Lung (tissue), 16 donors: ENCODE results near the gene DIP2C. TPM values are rescaled to one million over a fixed set of nuclear protein-coding genes. Genes with fewer than 3 reads are reported as not detected.

ENCODE experiments used
- ATAC-seq: fragments of 200-7000 bp; cut with Tn5 transposase; one replicate; pipeline ENCODE4 v1.9.1; 2020; ENCODE audit warnings: moderate number of reproducible peaks; ENCODE audit not compliant: insufficient read depth, low FRiP score
- DNase-seq, 3 donors: peaks; one replicate each; pipeline ENCODE4 v3.0.0-alpha.2; 2013 to 2017
- H3K27ac ChIP-seq, 2 donors: one replicate each; pipeline ENCODE4 v1.5.1; 2013; ENCODE audit warnings: mild to moderate bottlenecking in 2 of 2, moderate library complexity in 2 of 2, control low read depth in 1 of 2, inconsistent platforms in 1 of 2, low read depth in 1 of 2, low read length in 1 of 2
- H3K27me3 ChIP-seq, 3 donors: one replicate each; pipeline ENCODE4 v1.5.1; 2013; ENCODE audit warnings: low read length in 2 of 3; ENCODE audit not compliant: control insufficient read depth in 3 of 3, insufficient read depth in 3 of 3
- H3K36me3 ChIP-seq, 4 donors: one replicate each; pipeline ENCODE4 v1.5.1; 2013; ENCODE audit warnings: low read length in 4 of 4, mild to moderate bottlenecking in 1 of 4, moderate library complexity in 1 of 4; ENCODE audit not compliant: control insufficient read depth in 4 of 4, insufficient read depth in 4 of 4
- H3K4me1 ChIP-seq, 5 donors: one replicate each; pipeline ENCODE4 v1.5.1; 2013; ENCODE audit warnings: low read length in 5 of 5, mild to moderate bottlenecking in 2 of 5, moderate library complexity in 1 of 5; ENCODE audit not compliant: control insufficient read depth in 5 of 5, insufficient read depth in 5 of 5
- H3K4me3 ChIP-seq: one replicate; pipeline ENCODE4 v1.5.1; 2013; ENCODE audit warnings: mild to moderate bottlenecking, control low read depth, moderate library complexity
- H3K9ac ChIP-seq, 2 donors: one replicate each; pipeline ENCODE4 v1.5.1; 2013; ENCODE audit warnings: low read length in 2 of 2, control low read depth in 1 of 2; ENCODE audit not compliant: insufficient read depth in 1 of 2
- H3K9me3 ChIP-seq, 4 donors: one replicate each; pipeline ENCODE4 v1.5.1; 2013; ENCODE audit warnings: low read length in 3 of 4, mild to moderate bottlenecking in 1 of 4, moderate library complexity in 1 of 4; ENCODE audit not compliant: control insufficient read depth in 4 of 4, insufficient read depth in 3 of 4
- WGBS, 2 donors: extraction: QIAGEN DNeasy Blood & Tissue Kit; methylation state at CpG; one replicate each; pipeline ENCODE4 v1.1.7; 2013; 5-methylcytosine and 5-hydroxymethylcytosine counted together
- long read RNA-seq, 5 donors: transcript quantifications; one replicate each; lab custom pipeline, GENCODE V29; 2026
- polyA plus RNA-seq, 2 donors: library from polyadenylated mRNA; stranded (reverse); fragments of 200-250 nt; gene quantifications; one replicate each; pipeline ENCODE4 v1.2.1, GENCODE V29; 2013
- total RNA-seq, 2 donors: library from RNA; depleted of rRNA in 1 of 2; stranded (reverse); fragments of >200 nt in 1 of 2; gene quantifications; one replicate each; pipeline ENCODE4 v1.2.1, GENCODE V29; 2014 to 2021
- TF ChIP-seq, protein P1 (sequence below): IDR thresholded peaks from 2 replicates; pipeline ENCODE4 v1.5.1; 2012; ENCODE audit warnings: mild to moderate bottlenecking; ENCODE audit errors: control extremely low read depth, extremely low read depth
- donor health status: control.
- donor health status: control.
- donor health status: Bipolar disorder and iron deficiency.
- donor health status: healthy.
- donor health status: DM: yes; HTN: yes; CAD: no.

DIP2C gene
- total RNA-seq: 10 to 100 TPM; 15.2 to 20.0 TPM
- polyA plus RNA-seq: 1 to 10 TPM; 3.6 to 3.9 TPM
- long read RNA-seq, donor 1: 0 reads
- long read RNA-seq, donor 2: 0 reads
- long read RNA-seq, donor 3: 0 reads
- long read RNA-seq, donor 4: 0 reads
- long read RNA-seq, donor 5: 0 reads

- TF ChIP-seq, protein P1, sequence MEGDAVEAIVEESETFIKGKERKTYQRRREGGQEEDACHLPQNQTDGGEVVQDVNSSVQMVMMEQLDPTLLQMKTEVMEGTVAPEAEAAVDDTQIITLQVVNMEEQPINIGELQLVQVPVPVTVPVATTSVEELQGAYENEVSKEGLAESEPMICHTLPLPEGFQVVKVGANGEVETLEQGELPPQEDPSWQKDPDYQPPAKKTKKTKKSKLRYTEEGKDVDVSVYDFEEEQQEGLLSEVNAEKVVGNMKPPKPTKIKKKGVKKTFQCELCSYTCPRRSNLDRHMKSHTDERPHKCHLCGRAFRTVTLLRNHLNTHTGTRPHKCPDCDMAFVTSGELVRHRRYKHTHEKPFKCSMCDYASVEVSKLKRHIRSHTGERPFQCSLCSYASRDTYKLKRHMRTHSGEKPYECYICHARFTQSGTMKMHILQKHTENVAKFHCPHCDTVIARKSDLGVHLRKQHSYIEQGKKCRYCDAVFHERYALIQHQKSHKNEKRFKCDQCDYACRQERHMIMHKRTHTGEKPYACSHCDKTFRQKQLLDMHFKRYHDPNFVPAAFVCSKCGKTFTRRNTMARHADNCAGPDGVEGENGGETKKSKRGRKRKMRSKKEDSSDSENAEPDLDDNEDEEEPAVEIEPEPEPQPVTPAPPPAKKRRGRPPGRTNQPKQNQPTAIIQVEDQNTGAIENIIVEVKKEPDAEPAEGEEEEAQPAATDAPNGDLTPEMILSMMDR: no peak
- peak within 1 kb of the TSS; percentile 55 to 67 for H3K9ac ChIP-seq
- peak; percentile 79 to 91 (median 82) for DNase-seq
Measured at GRCh38 chr10:689452-690371, at the start of gene DIP2C. DIP2C (minus strand) TSS chr10:689668; CDS start chr10:689578, 90 bp downstream.

DNA sequence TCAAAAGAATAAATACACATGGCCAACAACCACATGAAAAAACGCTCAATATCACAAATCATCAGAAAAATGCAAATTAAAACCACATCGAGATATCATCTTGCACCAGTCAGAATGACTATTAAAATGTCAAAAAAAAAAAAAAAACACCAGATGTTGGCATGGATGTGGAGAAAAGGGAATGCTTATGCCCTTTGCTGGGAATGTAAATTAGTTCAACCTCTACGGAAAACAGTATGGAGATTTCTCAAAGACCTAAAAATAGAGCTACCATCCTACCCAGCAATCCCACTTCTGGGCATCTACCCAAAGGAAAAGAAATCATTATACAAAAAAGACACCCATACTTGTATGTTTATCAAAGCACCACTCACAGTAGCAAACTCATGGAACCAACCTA, 45.0 kb upstream of the DIP2C start:
- Histone ChIP-seq H3K27ac (no peak overlapping the region), H3K4me3 (no peak overlapping the region), H3K9ac (no peak overlapping the region), H3K9me3 (peaks cover 0 to 4% (median 0%) of the 10 kb centered on the region in 4 donors), H3K27me3 (no peaks in the 10 kb centered on the region), H3K4me1 (no peaks in the 10 kb centered on the region), H3K36me3 (no peaks in the 10 kb centered on the region)
- DNase-seq: no peak
- 76 to 87% methylated on average over 3 of the region's 3 CpGs for WGBS, 2 donors
- TF ChIP-seq, protein P1: no peak
- ATAC-seq: no peak

More at GRCh38 chr10:689452-690371, at the start of gene DIP2C:
- Histone ChIP-seq H3K27ac (peak within 1 kb of the TSS; percentile 71 to 92), H3K27me3 (peaks cover 0 to 15% (median 0%) of the 10 kb centered on the region in 3 donors), H3K9me3 (no peaks in the 10 kb centered on the region), H3K36me3 (no peaks in the 10 kb centered on the region), H3K4me1 (peaks cover 0 to 15% (median 9%) of the 10 kb centered on the region in 5 donors), H3K4me3 (peak within 1 kb of the TSS; percentile 84)
- ATAC-seq: peak; percentile 73
- WGBS, 2 donors: 1 to 2% methylated on average over 38 to 137 of the region's 137 CpGs

DNA sequence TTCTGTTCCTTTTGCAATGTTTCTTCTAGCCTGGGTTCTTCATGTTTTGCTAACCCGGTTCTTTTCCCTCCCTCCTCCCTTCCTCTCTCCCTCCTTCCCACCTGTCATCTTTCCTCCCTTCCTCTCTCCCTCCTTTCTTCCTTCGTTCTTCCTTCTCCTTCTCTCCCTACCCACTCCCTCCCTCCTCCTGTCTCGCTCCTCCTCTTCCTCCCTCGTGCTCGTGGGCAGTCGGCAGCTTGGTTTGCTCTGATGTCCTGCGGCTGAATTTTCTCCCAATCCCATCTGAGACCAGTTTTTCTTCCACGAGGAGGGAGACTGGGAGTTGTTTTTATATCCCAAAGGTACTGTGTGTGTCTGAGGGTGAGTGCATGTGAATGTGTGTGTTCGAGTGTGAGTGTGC, 43.6 kb upstream of the DIP2C start:
- no peaks in the 10 kb centered on the region for H3K36me3 ChIP-seq
- DNase-seq (no peak), ATAC-seq (no peak)
- H3K27ac ChIP-seq: no peak overlapping the region
- no peaks in the 10 kb centered on the region for H3K4me1 ChIP-seq
- WGBS, 2 donors: 69 to 84% methylated on average over 9 of the region's 9 CpGs
- no peak overlapping the region for H3K9ac ChIP-seq
- TF ChIP-seq, protein P1: no peak
- H3K9me3 ChIP-seq: peaks cover 0 to 4% (median 0%) of the 10 kb centered on the region in 4 donors
- no peaks in the 10 kb centered on the region for H3K27me3 ChIP-seq
- H3K4me3 ChIP-seq: no peak overlapping the region
